Measurements from ENCODE around the gene ISCU.

Gene ISCU

GRCh38 chr12:108591267-108591980, 29.0 kb downstream of the ISCU start:
- no peak for DNase-seq

- no peak for DNase-seq
These were observed 29.9 kb downstream of the ISCU start for GRCh38 chr12:108592033-108592909.

- DNase-seq = no peak
These were observed 32.0 kb downstream of the ISCU start for GRCh38 chr12:108594323-108594903.

- DNase-seq = no peak
These were observed 32.7 kb downstream of the ISCU start for GRCh38 chr12:108594960-108595710.

- DNase-seq = no peak
These were observed 33.6 kb downstream of the ISCU start for GRCh38 chr12:108595711-108596647.

- peak; percentile 32 for DNase-seq
These were observed 34.6 kb downstream of the ISCU start for GRCh38 chr12:108596854-108597558.

- DNase-seq = no peak
These were observed 35.4 kb downstream of the ISCU start, which contains the start of gene TMEM119 for GRCh38 chr12:108597559-108598471. TSS of gene TMEM119 (minus strand) at chr12:108598084. CDS start at chr12:108592383, 5,701 bp downstream.

GRCh38 chr12:108598553-108599250, 36.3 kb downstream of the ISCU start:
- no peak for DNase-seq

- DNase-seq = no peak
These were observed 37.1 kb downstream of the ISCU start for GRCh38 chr12:108599541-108599940.

GRCh38 chr12:108599948-108600701, 37.7 kb downstream of the ISCU start:
- no peak for DNase-seq

- DNase-seq = peak; percentile 21
These were observed 38.3 kb downstream of the ISCU start for GRCh38 chr12:108600702-108601007.

GRCh38 chr12:108602209-108602705, 39.9 kb downstream of the ISCU start:
- DNase-seq = no peak

GRCh38 chr12:108602976-108603704, 40.7 kb downstream of the ISCU start:
- no peak for DNase-seq

- DNase-seq = no peak
These were observed 41.3 kb downstream of the ISCU start for GRCh38 chr12:108603743-108604142.

- DNase-seq = no peak
These were observed 42.0 kb downstream of the ISCU start for GRCh38 chr12:108604208-108604941.

- DNase-seq = no peak
These were observed 42.7 kb downstream of the ISCU start for GRCh38 chr12:108605000-108605689.
